Measurements from ENCODE around the gene RPL6. TPM values are rescaled to one million over a fixed set of nuclear protein-coding genes. Genes with fewer than 3 reads are reported as not detected.

The RPL6 gene
- polyA plus RNA-seq, 1 donor = 2,146 TPM

DNA sequence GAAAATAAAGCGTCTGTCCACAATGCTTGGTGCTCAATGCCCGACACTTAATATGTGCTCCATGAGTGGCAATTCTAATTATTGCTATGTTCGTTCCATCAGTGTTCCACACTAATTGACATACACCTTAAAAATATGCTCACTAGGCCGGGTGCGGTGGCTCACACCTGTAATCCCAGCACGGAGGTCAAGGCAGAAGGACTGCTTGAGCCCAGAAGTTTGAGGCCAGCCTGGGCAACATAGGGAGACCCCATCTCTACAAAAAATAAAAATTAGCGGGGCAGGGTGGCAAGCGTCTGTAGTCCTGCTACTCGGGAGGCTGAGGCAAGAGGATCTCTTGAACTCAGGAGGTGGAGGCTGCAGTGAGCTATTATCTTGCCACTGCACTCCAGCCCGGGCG, 26.5 kb downstream of the RPL6 start:
- no peak for DNase-seq

DNA sequence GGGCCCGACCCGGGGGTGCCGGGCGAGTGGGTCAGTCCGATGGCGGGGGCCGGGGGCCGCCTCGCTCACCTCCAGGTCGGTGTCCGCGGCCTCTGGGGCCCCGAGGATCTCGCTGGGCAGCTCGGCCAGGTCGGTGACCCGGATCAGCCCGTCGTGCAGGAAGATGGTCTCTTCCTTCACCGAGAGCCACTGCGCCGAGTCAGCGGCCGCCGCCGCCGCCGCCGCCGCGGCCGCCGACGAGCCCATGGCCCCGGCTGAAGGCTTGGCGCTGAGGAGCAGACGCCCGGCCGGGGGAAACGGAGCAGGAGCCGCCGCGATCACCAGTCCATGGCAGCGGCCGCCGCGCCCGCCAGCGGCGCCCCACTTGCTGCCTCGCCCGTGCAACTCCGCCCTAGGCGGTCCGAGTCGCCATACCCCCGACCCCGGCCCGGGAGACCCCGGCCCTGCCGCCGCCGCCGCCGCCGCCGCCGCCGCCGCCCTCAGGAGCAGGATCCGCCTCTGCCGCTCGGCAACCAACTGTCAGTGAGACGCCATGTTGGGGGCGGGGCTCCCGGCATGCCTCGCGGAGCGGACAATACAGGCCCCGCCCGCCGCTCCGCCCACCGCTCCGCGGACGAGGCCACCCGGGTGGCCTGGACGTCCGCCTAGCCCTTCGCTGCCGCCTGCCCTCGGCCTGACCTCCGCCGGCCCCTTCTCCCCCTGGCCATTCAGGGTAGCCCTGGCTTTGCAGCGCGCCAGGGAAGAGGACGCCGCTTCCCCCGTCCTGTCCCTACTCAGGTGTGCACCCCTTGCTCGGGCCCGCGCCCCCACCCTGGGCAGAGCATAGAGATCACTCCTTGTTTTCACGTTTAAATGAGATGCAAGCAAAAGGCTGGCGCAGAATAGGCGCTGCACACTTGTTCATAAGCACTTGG, 27.3 kb downstream of the RPL6 start, which contains the start of gene HECTD4:
TSS of gene HECTD4 (minus strand) at position 549 of the 914 bp plus-strand sequence. CDS start at position 246, 303 bp downstream.
- peak; percentile 91 for DNase-seq

DNA sequence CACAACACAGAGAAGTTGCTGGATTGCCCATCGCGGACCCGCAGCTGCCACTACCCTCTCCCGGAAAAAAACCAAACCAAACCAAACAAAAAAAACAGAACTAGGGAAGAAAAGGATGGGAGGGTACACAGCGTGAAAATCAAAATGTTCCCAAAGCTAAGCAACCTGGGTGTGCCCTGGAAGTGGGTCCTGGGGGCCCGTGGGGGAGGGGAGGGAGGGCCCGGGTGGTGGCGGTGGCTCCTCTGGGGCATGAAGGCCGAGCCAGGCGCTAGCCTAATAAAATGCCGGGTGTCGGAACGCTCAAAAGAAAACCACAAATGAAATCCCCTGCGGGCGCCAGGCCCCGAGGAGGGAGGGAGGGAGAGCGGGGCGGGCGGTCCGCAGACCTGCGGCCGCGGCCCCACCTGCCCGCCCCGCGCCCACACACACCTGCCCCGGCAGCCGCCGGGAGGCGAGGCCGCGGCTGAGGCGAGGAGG, 28.0 kb downstream of the RPL6 start:
- peak; percentile 27 for DNase-seq

DNA sequence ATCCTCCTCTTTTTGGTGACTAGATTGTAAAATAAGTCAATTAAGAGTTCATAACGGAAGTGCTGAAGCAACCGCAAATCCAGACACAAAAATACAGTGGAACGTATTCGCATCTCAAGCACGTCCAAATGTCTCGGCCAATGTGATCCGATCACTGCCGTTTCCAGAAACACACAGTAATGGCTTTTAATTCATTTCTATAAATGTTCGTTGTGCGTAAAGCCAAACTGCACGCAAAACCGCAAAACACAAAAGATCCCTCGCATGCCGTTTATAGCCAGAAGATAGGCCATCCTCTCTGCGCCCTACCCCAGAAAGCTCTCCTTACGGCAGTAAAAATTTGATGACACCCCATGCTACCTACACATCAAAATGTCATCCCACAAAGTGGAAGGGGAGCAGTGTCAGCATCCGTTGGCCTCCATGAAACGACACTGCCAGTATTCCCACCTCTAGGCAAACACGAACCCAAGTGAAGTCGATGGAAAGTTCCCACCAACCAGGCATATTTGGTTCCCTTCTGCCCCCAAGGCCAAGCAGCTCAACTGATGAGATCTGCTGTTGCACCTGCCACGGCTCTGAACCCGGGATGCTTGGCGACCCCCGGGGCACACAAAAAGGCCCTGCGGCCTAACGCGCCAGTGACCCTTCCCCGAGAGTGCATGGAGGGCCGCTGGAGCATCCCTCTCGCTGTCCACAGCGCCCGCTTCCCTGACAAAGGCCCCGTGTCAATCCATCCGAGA, 28.6 kb downstream of the RPL6 start:
- DNase-seq = peak; percentile 24

DNA sequence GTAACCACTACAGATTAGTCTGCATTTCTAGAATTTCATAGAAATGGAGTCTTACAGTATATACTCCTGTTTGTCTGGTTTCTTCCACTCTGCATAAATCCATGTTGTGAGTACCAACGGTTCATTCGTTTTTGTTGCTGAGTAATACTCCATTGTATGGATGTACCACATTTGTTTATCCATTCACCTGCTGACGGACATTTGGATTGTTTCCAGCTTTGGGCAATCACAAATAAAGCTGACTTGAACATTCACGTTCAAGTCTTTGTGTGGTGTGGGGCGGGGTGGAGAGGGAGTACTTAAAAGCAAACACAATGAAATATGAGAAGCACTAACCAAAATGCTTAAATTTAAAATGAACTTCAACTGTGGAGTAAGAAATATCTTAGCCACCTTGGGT, 34.3 kb downstream of the RPL6 start:
- no peak for DNase-seq

DNA sequence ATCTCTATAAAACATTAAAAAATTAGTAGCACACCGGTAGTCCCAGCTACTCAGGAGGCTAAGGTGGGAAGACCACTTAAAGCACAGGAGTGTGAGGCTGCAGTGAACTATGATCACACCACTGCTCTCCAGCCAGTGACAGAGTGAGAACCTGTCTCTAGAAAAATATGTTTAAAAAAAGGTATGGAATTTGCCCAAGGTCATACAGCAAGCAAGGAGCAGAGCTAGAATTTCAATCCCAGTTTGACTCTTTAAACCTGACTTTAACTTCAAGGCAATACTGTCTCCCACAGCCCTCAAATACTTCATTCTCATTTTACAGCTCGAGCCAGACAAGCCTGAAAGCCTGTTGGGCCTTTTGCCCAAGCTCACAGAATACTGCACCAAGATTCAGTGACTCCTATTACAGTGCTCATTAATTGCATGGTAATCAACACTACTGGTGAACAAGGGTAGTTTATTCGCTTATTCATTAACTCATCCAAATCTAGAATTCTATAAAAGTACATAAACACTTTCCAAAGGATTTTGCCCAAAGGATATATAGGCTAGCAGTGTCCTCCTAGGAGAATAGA, 35.2 kb downstream of the RPL6 start:
- no peak for DNase-seq

DNA sequence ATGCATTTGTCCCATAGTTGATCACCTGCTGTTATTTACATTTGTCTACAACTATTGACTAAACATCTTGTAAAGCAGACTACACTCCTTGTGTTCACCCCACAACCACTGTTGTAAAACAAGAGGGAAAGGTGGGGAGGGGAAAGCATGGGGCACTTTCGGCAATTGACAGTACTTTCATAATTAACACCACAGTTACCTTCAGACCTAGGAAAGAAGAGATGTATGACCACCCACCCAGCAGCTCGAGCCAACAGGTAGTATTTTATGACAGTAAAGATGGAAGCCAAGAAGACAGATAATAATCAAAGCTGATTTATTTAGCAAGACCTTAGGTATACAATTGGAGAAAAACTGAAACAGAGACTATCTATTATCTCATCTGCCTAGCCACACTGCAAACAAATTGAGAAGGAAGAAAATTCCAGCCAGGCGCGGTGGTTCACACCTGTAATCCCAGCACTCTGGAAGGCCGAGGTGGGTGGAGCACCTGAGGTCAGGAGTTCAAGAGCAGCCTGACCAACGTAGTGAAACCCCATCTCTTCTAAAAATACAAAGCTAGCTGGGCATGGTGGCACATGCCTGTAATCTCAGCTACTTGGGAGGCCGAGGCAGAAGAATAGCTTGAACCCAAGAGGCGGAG, 38.4 kb downstream of the RPL6 start:
- no peak for DNase-seq

DNA sequence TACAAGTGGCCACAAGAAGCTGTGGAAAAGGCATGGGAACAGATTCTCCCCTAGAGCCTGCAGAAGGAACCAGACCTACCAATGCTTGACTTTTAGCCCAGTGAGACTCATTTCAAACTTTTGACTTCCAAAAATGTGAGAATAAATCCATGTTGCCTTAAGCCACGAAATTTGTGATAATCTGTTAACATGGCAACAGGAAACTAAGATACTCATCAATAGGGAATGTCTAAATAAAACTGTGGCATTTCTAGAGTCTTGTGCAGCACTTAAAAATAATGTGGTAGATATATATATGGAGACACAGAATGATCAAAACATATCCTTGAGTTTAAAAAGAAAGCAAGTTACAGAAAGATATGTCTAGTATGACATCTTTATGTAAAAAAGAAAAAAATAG, 39.2 kb downstream of the RPL6 start:
- no peak for DNase-seq

DNA sequence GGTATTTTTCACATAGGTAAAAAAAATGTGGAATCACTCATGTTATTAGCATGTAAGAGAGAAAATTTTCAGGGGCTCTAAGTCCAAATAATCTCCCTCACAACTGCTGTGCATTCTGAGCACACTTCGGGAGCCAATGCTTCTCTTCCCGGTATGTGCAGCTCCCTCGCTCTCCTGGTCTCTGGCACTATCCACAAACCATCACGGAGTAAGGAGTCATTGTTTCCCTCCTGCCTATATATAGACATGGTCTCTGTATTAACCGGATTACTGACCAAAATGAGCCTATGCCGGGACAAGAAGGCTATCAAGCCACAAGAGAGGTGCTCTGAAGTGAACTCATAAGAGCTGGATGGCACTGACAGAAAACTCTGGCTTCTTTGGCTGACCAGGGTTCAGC, 40.5 kb downstream of the RPL6 start:
- DNase-seq = no peak

DNA sequence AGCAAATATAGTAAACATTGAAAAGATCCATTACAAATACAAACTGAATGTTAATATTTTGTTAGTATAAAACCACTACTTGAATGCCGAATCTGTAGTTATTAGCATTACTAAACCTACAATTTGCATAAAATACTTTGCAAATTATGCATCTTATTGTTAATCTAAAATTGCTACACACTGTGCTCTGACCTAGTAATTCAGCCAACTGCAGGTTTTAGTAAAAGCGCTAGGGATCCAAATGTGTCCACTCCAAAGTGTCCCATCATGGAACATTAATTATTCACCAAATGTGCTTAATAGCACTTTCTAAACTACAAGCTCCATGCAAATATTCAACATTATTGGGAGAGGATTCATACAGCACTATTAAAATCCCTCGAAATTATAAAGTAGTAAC, 41.4 kb downstream of the RPL6 start:
- no peak for DNase-seq

DNA sequence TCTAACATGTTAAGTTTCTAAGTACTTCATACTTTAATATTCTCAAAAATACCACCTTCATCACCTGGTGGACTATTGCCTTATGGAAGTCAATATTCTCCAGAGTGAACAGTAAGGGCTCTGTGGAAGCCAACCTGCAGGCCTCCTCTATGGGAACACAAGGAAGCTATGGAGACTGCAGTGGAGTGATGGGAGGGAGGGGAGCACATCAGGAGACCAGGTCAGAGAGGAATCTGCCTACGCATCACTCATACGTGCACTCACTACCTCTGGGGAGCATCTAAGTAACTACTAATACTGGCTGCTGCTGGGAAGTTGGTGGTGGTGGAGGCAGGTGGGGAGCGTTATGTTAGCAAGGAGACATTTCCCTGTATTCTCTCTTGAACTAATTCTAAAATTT, 47.1 kb downstream of the RPL6 start:
- no peak for DNase-seq

DNA sequence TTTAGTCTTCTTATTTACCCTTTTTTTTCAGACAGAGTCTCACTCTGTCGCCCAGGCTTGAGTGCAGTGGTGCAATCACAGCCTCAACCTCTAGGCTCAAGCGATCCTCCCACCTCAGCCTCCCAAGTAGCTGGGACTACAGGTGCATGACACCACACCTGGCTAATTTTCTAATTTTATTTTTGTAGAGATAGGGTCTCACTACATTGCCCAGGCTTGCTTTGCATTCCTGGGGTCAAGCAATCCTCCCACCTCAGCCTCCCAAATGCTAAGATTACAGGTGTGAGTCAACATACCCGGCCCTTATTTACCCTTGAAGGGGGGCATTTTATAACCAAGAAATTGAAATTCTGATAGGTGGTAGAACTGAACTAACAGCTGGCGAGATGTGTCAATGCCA, 48.1 kb downstream of the RPL6 start:
- DNase-seq = no peak

DNA sequence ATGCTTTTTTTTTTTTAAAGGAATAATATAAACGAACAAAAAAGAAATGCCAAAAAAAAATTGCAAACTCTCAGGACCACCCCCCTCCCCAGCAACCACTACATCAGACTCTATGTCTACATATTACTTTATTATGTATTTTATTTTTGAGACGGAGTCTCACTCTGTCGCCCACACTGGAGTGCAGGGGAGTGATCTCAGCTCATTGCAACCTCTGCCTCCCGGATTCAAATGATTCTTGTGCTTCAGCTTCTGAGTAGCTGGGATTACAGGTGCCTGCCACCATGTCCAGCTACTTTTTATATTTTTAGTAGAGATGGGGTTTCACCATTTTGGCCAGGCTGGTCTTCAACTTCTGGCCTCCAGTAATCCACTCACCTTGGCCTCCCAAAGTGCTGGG, 50.1 kb downstream of the RPL6 start:
- no peak for DNase-seq

DNA sequence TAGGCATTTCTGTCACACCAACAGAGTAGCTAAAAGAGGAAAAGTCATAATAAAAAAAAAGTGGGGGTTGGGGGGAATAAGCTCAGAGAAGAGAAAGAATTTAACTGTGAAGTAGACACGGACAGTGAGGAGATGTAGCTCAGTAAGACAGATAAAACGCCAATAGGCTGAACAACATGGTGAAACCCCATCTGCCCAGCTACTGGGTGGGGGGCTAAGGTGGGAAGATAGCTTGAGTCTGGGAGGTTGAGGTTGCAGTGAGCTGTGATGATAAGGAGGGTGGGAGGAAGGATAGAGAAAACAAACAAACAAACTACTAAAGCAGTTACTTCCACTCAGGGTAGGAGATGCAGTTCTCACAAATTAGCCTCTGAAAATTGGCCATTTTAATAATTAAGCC, 52.2 kb downstream of the RPL6 start:
- no peak for DNase-seq

Other genes starting within 250 kb of the RPL6 start
- 70.7 TPM for gene HECTD4, start 27.2 kb downstream of the RPL6 start, polyA plus RNA-seq (ENCODE audit: insufficient read length)
- gene PTPN11, start 9.3 kb upstream of the RPL6 start, polyA plus RNA-seq (ENCODE audit: insufficient read length) = 87.3 TPM

All from left kidney (tissue), 2 donors.